ENCODE data around the gene CTDSPL2.
"Not testable (repeated sequence)": the region's sequence is repeated elsewhere in the genome, so short reads cannot be mapped to it uniquely, and the experiment has no call there.

CTDSPL2 gene

DNA sequence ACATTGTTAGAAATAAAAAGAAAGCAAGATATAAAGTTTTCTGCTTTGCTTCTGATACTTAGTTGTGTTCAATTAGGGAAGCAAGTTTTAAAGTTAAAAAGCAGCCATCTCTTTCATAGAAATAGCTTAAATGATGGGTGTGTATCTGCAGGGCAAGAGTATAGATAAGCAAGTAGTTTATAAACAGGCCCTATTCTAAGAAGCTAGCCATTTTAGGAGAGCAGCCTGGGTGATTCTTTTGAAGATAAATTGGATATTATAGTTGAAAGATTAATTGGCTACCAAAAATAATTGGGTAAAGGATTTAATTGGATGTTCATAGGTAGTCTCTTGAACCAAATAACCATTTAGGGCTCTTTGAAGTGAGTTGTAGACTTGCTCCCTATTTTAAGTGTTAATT lies 115.2 kb downstream of the CTDSPL2 start:
- DNase-seq = no peak

DNA sequence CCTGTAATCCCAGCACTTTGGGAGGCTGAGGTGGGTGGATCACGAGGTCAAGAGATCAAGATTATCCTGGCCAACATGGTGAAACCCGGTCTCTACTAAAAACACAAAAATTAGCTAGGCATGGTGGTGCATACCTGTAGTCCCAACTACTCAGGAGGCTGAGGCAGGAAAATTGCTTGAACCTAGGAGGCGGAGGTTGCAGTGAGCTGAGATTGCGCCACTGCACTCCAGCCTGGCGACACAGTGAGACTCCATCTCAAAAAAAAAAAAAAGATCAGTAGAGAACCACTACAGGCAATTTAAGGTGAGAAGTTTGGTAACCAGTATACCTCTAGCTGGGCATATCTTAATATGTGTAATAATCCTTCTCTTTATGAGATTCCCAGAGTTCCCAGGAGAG lies 117.3 kb downstream of the CTDSPL2 start:
- DNase-seq = not testable (repeated sequence)

DNA sequence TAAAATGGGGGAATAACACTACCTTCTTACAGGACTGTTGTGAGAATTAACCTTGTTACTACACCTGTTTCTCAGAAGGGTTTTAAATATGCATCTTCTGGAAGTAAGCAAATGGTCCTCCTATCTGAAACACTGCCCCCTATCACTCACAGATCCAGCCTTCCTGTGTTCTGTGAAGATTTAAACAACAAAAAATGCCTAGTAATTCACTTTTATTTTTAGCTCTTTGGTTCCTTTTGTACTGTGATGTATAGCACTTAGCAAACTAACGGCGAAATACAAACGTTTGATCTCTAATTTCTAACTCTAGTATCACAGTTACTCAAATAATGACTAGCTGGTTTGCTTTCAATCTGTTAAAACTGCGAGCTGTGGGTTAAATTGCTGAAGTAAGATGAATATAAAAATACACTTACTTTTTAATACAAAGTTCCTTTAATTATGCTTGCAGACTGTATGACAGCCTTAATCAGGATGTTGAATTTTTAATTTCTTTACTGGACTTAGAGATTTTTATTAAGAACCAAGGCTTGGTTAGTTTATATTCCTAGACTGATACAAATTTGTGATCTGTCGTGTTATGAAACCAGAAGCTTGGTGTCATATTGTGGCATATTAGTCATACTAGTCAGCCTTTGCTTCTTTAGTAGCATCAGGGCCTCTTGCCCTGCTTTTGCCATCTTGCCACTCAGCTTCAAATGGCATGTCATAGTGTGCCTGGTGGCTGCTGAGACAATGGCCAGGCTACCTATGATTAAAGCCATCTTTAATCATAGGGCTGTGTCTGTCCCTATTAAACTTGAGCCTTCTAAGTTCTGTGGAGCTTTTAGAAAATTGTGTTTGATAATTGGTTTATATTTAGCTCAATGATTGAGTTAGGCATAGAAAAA lies 118.7 kb downstream of the CTDSPL2 start:
- DNase-seq = no peak

DNA sequence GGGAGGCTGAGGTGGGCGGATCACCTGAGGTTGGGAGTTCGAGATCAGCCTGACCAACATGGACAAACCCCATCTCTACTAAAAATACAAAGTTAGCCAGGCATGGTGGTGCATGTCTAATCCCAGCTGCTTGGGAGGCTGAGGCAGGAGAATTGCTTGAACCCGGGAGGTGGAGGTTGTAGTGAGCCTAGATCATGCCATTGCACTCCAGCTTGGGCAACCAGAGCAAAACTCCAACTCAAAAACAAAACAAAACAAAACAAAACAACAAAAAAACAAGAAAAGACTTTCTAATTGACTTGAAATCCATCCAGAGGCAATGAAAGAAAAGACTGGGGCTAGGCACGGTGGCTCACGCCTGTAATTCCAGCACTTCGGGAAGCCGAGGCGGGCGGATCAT lies 121.7 kb downstream of the CTDSPL2 start:
- not testable (repeated sequence) for DNase-seq

DNA sequence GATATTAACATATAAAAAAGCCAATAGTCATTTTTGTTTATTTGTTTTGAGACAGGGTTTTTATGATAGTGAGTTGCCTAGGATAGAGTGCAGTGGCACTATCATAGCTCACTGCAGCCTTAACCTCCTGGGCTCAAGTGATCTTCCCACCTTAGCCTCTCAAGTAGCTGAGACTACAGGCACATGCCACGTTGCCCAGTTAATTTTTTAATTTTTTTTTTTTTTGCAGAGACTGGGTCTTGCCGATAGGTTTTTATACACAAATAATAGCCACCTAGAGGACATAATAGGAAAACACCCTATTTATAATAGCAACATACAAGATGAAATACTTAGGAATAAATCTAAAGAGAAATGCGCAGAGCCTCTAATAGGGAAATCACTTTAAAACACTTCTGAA lies 122.8 kb downstream of the CTDSPL2 start:
- DNase-seq = no peak

DNA sequence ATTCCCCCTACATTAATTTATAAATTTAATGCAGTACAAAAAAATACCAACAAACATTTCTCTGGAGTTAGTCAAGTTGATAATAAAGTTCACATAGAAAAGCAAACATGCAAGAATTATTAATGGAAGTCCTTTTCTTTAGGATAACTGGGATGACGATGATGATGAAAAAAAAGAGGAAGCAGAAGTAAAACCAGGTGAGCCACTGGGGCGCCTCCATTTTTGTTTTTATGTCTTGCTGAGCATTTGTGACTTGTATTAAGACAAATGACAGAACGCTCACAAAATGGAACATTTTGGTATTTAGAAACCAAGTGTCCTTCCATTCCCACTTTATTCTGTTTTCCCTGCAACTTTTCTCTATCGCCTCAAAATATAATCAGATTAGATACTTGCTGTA lies 123.3 kb downstream of the CTDSPL2 start:
- no peak for DNase-seq

DNA sequence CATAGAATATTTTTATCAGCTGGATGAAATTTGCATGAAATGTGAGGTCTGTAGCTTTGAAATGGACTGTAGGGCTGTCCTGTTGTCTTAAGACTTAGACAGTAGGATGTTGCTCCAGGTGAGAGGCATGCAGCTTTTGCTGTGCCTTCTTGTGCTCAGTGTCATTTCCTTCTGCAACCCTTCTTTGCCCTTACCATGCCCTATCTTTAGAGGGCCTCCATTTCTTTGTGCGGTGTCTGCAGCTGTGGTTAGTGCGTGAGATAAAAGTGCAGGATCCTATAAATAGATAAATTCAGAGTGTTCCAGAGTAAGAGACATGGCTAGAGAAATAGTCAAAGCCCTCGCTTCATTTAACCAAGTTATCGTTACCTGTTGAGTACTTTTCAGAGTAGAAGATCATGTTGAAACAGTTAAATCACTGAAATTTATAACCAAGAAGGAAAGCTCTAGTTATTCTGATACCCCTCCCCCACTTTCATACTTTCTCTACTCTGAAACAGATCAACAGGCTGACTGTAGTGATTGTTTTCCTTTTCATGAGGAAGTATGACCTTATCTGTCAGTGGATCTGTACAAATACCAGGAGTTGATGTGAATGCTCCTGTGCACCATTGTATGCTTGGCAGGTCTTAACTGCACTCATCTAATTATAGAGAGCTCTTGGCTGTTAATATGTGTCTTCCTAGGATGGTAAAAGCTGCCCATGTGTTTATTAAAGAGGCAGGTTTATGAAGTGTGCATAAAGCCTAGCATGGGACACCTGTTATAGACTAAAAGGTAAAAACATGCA lies 127.7 kb downstream of the CTDSPL2 start:
- DNase-seq = no peak

DNA sequence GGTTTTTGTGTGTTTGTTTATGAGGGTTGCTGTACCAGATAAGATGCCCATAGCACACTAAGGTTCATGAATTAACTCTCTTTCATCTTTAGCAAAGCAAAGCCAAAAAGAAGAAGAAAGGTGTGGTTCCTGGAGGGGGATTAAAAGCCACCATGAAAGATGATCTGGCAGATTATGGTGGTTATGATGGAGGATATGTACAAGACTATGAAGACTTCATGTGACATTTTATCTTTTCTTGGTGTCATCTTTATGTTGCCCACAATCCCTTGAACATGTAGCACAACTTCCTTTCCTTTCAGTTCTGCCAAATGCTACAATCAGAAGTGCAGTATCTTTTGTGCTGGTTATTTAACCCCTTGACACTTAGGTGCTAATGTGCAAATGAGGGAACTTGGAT lies 133.5 kb downstream of the CTDSPL2 start:
- not testable (repeated sequence) for DNase-seq

DNA sequence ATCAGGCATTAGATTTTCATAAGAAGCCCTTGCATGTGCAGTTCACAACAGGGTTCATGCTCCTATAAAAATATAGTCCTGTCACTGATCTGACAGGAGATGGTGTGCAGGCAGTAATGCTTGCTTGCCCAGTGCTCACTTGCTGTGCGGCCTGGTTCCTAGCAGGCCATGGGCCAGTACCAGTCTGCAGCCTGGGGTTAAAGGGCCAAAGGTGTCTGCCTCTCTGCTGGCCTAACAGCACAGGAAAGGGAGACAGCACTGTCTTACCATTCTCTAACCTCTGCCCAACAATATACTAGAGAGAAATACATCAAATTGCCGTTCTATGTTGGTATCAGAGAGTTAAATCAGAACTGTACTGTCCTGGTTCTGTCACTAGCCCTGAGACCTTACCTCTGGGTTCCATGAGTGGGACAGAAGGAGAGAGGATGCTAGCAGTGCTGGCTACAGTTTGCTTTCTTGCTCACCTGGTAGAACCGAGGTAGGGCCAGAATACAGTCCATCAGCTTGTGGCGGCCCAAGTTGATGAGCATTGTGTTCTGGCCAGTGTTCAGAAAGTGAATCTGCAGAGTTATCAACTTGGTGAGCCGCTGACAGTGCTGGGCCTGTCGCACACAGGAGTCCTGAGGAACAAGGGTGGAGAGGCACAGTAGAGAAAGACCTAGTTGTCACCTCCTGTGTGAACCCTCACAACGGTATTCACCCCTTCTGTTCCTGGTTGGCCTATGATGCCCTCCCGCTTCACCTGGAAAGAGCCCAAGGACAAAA lies 138.1 kb downstream of the CTDSPL2 start:
- DNase-seq = no peak

DNA sequence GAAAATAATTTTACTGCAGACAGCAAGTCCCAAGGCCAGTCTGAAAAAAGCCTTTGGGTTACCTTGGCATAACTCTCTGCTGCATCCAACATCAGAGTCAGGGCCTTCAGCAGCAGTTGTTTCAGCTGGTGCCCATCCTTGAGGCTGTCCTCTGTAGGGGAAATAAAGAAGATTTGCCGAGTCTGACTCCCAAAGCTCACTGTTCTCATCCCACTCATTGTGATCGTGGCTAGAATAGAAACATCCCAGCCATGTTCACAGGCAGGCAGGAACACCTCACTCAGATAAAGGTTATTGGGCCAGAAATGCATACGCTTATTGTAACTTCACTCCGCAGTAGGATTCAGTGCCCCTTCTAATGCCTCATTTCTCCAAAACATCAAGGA lies 138.7 kb downstream of the CTDSPL2 start:
- DNase-seq = no peak

DNA sequence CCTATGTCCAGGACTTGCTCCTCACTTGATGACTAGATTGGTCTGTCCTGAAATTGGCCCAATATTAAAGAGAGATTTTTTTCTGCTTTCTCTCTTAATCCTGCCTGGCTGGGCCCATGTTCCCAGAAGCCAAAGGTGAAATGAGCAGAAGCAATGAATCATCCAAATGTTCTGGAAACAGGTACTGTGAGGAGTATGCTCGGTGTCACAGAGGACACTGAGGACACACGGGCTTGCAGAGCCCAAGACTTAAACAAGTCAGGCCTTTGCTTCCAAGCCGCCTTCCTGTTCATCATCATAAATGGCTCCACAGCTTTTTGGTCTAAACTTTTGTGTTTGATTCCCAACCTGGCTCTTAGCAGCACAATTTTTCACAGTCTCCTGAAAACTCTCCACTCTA lies 140.9 kb downstream of the CTDSPL2 start:
- DNase-seq = no peak

DNA sequence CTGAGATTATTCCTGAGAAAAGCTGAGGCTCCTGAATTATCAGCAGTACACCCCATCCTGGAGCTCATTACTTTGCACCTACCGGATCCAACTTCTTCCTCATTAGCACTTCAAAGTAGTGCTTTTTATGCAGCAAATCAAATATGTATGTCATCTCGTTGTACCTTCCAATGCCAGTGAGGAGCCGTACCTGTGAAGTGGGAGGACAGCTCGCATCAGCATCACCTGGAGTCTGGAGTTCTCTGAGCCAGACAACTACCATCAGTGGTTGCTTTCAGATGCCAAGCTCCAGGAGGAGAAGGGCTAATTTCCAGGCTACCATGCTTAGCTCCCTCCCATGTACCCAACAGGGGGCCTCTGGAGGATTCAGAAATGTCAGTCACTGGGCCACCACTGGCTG lies 141.9 kb downstream of the CTDSPL2 start:
- DNase-seq = no peak

DNA sequence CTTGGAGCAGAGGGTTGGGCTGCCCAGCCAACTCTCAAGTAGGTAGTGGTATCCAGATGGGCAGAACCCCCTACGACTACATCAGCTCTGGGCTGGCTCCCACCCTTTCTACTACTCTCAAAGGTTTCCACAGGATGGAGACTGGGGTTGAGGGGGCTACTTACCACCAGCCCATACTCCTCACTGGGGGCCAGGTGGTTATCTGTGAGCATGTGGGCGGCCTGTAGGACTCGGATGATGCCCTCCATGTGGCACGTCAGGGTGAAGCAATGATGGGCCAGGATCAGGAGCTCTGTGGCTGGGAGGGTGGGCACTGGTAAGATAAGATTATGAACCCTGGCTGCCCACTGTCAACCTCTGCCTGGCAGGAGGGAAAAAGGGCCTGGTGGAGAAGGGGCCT lies 142.9 kb downstream of the CTDSPL2 start:
- DNase-seq = no peak

DNA sequence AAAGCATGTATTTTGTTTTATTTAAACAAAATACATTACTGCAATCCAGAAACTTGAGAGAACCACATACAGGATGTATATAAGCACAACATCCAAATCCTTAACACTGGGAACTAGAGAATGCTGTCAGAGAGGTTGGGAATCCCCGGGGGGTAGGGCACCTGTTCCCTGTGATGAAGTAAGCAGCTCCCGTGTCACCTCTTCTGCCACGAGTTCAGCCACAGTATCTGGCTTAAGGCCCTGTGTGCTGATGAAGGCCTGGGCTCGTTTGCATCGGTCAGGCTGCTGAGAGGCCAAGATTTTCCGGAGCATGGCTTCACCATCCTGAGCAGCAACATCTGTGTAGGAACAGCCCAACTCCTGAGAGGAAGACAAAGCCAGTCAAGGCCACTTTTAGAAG lies 146.0 kb downstream of the CTDSPL2 start:
- no peak for DNase-seq

DNA sequence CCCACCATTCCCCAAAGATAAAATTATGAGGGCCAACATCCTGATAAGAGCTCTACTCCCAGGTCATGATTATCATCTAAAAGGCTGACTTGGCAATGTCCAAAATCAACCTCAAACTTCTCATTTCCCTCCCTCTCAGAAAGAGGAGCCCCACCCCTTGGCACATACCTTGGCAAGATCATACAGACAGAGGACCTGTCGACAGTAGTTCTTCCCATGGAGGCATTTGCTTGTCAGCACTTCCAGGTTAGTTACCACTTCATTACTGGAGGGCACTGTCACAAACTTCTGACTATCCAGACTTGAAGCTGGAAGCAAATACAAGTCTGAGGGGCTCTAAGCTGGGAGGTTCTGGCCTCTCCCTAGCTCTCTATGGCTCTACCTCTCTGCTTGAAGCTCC lies 147.3 kb downstream of the CTDSPL2 start:
- DNase-seq = no peak

Measured in NCI-H1048 (cell line).